NCI-H460 (cell line): ENCODE data around the gene SH3RF3. TPM values are rescaled to one million over a fixed set of nuclear protein-coding genes. Genes with fewer than 3 reads are reported as not detected.
A peak's percentile ranks its signal among the peaks of the same experiment; 100 is the strongest.
"Not testable (repeated sequence)": the region's sequence is repeated elsewhere in the genome, so short reads cannot be mapped to it uniquely, and the experiment has no call there.

Source experiments
- DNase-seq: peaks from one replicate; pipeline ENCODE4 v3.0.0-alpha.2; 2016; ENCODE audit warnings: low read depth; ENCODE audit errors: extremely low read depth
- total RNA-seq: library from RNA; depleted of rRNA; stranded (reverse); fragments of >200 nt; shearing (Covaris generic); gene quantifications from 2 replicates; pipeline ENCODE4 v1.2.3, GENCODE V29; 2014

Gene SH3RF3
- total RNA-seq, 1 experiment from 2014 or later, result 0.32 TPM

DNA sequence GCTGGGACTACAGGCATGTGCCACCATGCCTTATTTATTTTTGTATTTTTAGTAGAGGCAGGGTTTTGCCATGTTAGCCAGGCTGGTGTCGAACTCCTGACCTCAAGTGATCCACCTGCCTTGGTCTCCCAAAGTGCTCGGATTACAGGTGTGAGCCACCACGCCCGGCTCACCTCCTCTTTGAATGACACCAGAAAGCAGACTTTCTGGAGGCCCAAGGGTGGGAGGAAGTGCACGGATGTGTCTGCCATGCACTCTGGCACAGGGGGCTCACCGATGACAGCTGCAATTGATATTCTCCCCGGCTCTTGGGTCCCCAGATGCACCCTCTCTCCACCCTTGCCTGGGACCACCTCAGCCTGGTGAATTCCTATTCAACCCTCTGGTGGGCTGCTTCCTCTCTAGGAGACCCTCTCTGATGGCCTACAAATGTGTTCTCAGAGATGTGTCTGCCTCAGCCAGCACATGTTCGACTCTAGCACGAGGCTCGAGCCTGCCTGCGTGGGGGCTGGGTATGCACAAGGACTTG, 397.5 kb downstream of the SH3RF3 start:
- no peak for DNase-seq

GRCh38 chr2:109527079-109527478, 398.1 kb downstream of the SH3RF3 start:
- no peak for DNase-seq

DNA sequence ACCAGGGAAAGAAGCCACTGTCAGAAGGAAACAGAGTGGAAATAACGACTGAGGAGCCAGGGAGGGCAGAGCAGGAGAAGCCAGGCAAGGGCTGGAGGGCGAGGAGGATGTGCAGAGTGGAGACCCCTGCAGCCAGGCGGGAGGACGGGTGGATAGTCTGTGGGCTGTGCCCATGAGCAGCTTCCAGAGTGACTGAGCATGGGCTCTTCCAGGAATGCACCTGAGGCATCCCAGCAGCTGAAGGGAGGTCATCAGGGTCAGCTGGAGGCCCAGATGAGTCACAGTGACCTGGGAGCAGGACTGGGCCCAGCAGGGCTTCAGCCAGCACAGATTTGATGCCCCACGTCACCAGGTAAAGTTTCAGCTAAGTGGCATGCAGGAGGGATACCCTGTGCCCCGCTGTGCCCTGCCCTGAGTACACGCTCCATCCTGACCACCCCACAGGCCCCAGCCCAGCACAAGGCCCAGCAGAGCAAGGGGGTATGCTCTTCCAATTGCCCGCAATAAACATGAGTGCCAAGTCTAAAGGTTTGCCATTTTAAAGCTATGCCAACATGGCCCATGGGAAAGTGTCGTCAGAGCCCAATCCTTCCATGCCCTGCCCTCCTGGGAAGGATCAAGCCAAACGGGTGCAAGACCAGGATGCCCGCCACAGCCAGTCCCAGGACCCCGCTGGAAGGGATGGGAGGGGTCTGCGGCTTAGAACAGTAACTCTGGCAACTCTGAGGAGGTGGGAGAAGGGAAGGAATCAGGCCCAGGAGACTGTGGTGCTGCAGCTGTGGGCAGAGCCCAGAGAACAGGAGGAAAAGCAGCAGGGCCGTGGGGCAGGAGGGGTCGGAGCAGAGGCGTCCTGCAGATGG, 399.1 kb downstream of the SH3RF3 start:
- no peak for DNase-seq

DNA sequence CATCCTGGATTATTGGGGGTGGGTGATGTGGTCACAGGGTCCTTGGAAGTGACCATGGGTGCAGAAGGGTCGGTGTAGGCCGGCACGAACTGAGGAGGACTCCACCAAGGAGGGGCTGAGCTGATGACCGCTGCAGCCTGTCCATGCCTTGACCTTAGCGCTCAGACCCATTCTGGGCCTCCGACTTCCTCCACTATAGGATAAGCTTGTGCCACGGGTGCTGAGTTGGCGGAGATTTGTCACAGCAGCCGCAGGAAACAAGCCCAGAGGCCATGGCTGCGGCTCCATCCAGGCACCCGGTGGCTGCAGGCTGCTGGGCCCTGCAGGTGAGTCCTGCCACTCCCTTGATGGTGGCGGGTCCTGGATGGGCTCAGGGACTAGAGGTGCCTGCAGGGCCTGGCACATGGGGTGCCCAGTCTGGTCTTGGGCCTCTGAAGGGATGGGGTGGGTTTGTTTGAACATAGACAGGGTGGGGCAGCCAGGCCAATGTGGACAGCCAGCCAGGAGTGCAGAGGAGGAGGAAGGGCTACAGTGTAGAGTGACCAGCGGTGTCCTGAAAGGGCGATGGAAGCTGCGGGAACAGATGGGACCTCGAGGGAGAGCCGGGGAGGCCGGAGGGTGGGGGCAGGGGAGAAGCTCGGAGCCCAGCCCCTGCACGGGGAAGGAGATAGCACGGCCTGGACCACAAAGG, 400.0 kb downstream of the SH3RF3 start:
- DNase-seq, result no peak

- no peak for DNase-seq
Observed at GRCh38 chr2:109529532-109530449, 400.8 kb downstream of the SH3RF3 start.

DNA sequence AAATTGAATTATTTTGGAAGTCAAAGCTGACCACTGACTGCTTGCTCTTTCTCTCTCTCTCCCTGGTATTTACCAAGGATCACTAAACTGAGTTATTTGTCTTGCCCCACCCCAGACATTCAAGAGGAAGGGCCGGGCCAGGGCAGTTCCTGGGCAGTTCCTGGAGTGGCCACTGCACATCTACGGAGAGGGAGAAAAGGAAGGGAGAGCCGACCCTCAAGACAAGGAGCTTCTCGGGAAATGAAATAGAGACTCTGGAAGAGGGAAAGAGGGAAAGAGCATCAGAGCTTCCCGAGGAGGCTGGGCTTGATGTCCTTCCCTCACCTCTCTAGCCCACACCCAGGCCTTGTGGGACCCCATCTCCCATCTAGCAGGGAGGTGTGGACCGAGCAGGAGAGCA, 401.7 kb downstream of the SH3RF3 start:
- no peak for DNase-seq

- no peak for DNase-seq
Observed at GRCh38 chr2:109531221-109531620, 402.2 kb downstream of the SH3RF3 start.

- DNase-seq, result no peak
Observed at GRCh38 chr2:109531896-109532727, 403.1 kb downstream of the SH3RF3 start.

- no peak for DNase-seq
Observed at GRCh38 chr2:109532728-109533076, 403.7 kb downstream of the SH3RF3 start.

DNA sequence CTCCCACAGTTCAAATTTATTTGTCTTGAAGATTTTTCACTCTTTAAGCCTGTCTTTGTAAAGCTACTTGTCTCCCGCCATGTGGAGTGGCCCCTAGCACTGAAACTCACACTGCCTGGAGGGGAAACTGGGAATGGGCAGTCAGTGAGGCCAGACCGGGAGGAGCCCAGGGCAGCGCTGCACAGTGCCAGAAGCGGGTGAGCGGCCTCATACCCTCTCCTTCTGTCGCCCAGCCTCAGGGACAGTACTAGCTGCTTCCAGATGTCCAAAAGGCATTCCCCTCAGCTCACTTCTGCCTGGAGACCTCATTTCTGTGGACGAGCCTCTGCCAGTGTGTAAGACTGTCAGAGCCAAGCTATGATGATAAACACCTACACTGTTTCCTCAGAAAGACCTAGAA, 404.8 kb downstream of the SH3RF3 start:
- no peak for DNase-seq

DNA sequence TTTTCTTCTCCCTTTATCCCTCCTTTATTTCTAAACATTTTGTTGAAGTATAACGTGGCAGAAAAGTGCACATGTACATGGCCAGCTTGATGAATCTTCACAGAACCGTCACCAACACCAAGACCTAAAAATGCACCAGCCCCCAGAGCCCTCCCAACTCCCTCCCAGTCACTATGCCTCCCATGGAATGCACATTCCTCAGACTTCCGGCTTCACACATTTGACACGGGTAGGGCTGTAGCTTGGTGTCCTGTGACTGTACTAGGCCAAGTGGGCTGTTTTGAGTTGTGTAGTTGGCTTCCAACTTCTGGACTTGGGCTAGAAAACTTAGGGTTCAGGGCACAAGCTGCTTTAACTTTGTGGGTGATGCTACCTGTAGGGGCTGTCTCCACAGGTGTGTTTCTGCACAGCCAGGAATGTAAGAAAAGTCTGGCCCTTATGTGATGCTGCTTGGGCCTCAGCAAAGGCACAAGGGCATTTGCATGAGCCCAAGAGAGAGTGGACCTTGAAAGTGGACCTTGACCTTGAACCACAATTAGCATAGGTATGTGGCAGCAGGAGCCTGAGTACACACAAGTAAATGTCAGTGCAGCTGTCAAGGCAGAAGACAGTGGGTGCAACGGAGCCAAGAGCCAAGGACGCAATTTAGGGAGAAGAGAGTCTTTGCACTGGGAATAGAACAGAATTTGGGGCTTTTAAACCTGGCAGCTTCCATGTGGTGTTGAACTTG, 406.4 kb downstream of the SH3RF3 start:
- no peak for DNase-seq

DNA sequence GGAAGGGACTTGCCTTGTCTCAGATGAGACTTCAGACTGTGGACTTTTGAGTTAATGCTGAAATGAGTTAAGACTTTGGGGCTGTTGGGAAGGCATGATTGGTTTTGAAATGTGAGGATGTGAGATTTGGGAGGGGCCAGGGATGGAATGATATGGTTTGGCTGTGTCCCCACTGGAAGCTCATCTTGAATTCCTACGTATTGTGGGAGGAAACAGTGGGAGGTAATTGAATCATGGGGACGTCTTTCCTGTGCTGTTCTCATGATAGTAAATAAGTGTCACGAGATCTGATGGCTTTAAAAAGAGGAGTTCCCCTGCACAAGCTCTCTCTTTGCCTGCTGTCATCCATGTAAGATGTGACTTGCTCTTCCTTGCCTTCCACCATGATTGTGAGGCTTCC, 407.6 kb downstream of the SH3RF3 start:
- DNase-seq, result not testable (repeated sequence)

- DNase-seq, result no peak
Observed at GRCh38 chr2:109537565-109538222, 408.7 kb downstream of the SH3RF3 start.

DNA sequence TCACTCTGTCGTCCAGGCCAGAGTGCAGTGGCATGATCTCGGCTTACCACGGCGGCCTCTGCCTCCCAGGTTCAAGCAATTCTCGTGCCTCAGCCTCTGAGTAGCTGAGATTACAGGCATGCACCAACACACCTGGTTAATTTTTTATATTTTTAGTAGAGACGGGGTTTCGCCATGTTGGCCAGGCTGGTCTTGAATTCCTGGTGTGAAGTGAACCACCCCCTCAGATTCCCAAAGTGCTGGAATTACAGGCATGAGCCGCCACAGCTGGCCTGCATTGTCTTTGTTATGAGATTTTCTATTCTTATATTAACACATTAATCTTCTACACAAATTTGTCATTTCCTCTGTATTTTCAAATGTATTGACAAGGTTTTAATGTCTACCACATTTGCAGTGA, 409.5 kb downstream of the SH3RF3 start:
- no peak for DNase-seq

DNA sequence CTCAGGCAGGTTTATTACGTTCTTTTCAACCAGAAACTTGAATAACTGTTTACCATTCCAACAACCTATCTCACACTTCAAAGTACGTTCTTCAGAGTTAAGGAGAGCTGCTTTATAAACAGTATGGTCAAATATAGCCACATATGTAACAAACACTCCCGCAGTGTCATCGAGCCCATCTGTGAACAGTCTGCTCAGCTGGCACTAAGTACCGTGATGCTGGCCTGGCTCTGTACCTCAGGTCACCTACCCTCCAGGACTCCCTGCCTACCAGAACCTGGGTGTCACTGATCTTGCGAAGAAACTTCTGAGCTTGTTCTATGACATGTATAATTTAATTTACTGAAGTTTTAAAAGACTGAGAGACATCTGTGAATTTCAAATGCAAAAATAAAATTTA, 413.4 kb downstream of the SH3RF3 start:
- DNase-seq, result no peak

DNA sequence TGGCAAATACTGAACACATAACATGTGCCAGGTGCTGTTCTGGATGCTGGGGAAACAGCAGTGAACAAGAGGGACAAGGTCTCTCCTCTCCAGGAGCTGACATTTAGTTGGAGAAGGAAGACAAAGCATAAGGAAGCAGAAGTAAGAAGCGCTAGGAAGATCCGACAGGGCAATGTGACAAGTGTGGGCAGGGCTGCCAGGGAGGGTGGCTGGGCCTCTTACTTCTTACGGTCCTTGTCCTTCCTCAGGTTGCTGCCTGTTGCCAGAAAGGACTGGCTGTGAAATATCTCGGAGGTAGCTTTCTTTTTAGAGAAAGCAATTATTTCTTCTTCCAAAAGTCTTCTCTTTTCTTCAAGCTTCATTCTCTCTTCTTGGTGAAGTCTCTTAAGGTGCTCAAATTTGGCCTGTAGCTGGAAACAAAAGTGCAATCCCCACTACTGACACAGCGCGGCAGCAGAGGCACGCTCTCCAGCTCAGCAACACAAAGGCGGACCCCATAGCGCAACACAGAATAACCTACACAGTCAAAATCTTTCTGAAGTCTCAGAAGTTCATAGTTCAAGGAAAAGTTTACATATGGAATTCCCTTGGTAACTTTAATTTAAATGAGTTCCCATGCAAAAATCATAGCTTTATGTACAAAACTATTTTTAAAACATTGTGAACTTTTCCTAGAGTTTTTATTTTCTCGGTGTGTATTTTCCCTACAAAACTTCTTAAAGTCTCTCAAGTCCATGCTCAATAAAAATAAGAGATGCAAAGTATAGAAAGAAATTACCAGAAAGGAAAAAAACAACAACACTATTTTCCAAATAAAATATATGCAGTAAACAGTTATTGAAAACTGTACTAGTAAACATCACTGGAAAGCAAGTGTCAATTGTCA, 417.1 kb downstream of the SH3RF3 start:
- DNase-seq, result peak; percentile 59

DNA sequence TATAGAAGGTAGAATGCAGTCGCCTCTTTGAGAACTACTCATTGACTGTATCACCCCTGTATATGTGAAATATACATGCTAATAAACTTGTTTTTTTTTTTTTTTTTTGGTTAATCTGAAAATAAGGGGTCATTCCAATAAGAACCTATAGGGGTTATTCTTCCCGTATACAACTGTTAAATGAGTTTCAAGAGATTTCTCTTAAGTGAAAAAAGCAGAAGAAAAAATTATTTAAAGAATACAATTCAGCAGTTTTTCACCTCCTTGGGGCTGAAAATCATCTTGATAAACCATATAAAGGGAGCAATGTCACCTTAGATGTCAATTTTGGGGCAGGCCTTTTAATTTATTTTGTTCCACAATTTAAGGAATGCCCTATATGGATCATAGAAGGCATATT, 418.3 kb downstream of the SH3RF3 start:
- no peak for DNase-seq
